Endodermal cell (in vitro differentiated cells): ENCODE data around the gene PFAS. TPM values are rescaled to one million over a fixed set of nuclear protein-coding genes. Genes with fewer than 3 reads are reported as not detected.

Experiments used
- DNase-seq: peaks from one replicate; pipeline ENCODE4 v3.0.0-alpha.2; 2017
- H3K27ac ChIP-seq: 2 replicates; pipeline ENCODE4 v1.5.1; 2013; ENCODE audit warnings: mild to moderate bottlenecking, low read depth, low read length, moderate library complexity
- H3K27me3 ChIP-seq: 2 replicates; pipeline ENCODE4 v1.6.1; 2013; ENCODE audit warnings: mild to moderate bottlenecking, low read length, moderate library complexity; ENCODE audit not compliant: insufficient read depth, control insufficient read depth, poor library complexity, severe bottlenecking
- H3K36me3 ChIP-seq: 2 replicates; pipeline ENCODE4 v1.7.0; 2013; ENCODE audit warnings: mild to moderate bottlenecking, low read length, moderate library complexity; ENCODE audit not compliant: control insufficient read depth, insufficient read depth
- H3K4me1 ChIP-seq: one replicate; pipeline ENCODE4 v1.7.0; 2013; ENCODE audit warnings: low read length; ENCODE audit not compliant: control insufficient read depth, insufficient read depth
- H3K4me3 ChIP-seq: 2 replicates; pipeline ENCODE4 v1.5.1; 2013; ENCODE audit warnings: mild to moderate bottlenecking, low read length, moderate library complexity
- H3K9ac ChIP-seq: 2 replicates; pipeline ENCODE4 v1.6.1; 2013; ENCODE audit warnings: mild to moderate bottlenecking, low read length, moderate library complexity; ENCODE audit not compliant: poor library complexity, severe bottlenecking; ENCODE audit errors: extremely low read depth
- H3K9me3 ChIP-seq: 2 replicates; pipeline ENCODE4 v1.6.1; 2013; ENCODE audit warnings: mild to moderate bottlenecking, low read length, moderate library complexity; ENCODE audit not compliant: control insufficient read depth
- H3K27ac Mint-ChIP-seq: 2 replicates; pipeline ENCODE4 v1.8.0; 2020; ENCODE audit warnings: mixed read lengths
- H3K27me3 Mint-ChIP-seq: 2 replicates; pipeline ENCODE4 v1.8.0; 2021; ENCODE audit warnings: mild to moderate bottlenecking, mixed read lengths; ENCODE audit not compliant: insufficient read depth
- H3K36me3 Mint-ChIP-seq: 2 replicates; pipeline ENCODE4 v1.8.0; 2020; ENCODE audit warnings: low read depth, mixed read lengths
- H3K4me1 Mint-ChIP-seq: 2 replicates; pipeline ENCODE4 v1.8.0; 2020; ENCODE audit warnings: mixed read lengths
- H3K4me3 Mint-ChIP-seq: 2 replicates; pipeline ENCODE4 v1.8.0; 2020; ENCODE audit warnings: mild to moderate bottlenecking, moderate library complexity, mixed read lengths
- H3K9me3 Mint-ChIP-seq: 2 replicates; pipeline ENCODE4 v1.8.0; 2020; ENCODE audit warnings: mild to moderate bottlenecking, mixed read lengths
- WGBS, 2 experiments: methylation state at CpG; one replicate each; pipeline versions ENCODE4 v1.1.5 to v1.1.7; 2013; ENCODE audit warnings: missing lambda C conversion rate in 2 of 2, mixed read lengths in 1 of 2; ENCODE audit not compliant: insufficient coverage in 1 of 2, insufficient read length in 1 of 2; 5-methylcytosine and 5-hydroxymethylcytosine counted together
- total RNA-seq, 2 donors: library from RNA; stranded (reverse); fragmentation: NEBNext Ultra II Directional in 1 of 2; extraction: Animal tissue kit (Norgen Biotek cat#: 25700) in 1 of 2; gene quantifications; 2 replicates in 1 of 2; 3 replicates in 1 of 2; pipeline ENCODE4 v1.2.1, GENCODE V29; 2021
- TF ChIP-seq, protein P1 (sequence below): fragments of 200-600 bp; sonication (generic); conservative IDR thresholded peaks from 2 replicates; pipeline ENCODE4 v1.5.0; 2021; ENCODE audit warnings: antibody characterized with exemption, mild to moderate bottlenecking

The PFAS gene
- total RNA-seq, 2 donors from 2014 or later: 119 to 158 TPM

DNA sequence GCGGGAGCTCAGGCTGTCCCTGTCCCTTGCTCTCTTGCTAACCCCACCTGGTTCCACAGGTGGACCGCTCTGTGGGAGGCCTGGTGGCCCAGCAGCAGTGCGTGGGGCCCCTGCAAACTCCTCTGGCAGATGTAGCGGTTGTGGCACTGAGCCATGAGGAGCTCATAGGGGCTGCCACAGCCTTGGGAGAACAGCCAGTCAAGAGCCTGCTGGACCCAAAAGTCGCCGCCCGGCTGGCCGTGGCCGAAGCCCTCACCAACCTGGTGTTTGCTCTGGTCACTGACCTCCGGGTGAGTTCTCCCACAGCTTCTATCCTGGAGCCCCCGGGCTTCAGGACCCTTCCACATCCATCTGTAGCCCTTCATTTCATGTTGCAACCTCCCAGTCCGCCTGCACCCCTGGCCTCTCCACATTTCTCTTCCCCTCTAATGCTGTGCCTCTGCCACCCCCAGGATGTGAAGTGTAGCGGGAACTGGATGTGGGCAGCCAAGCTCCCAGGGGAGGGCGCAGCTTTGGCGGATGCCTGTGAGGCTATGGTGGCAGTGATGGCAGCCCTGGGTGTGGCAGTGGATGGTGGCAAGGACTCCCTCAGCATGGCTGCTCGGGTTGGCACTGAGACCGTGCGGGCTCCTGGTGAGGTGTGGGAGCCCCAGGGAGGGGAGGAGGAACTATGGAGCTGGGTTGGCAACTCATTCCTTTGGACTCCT lies 15.9 kb downstream of the PFAS start:
- TF ChIP-seq, protein P1, sequence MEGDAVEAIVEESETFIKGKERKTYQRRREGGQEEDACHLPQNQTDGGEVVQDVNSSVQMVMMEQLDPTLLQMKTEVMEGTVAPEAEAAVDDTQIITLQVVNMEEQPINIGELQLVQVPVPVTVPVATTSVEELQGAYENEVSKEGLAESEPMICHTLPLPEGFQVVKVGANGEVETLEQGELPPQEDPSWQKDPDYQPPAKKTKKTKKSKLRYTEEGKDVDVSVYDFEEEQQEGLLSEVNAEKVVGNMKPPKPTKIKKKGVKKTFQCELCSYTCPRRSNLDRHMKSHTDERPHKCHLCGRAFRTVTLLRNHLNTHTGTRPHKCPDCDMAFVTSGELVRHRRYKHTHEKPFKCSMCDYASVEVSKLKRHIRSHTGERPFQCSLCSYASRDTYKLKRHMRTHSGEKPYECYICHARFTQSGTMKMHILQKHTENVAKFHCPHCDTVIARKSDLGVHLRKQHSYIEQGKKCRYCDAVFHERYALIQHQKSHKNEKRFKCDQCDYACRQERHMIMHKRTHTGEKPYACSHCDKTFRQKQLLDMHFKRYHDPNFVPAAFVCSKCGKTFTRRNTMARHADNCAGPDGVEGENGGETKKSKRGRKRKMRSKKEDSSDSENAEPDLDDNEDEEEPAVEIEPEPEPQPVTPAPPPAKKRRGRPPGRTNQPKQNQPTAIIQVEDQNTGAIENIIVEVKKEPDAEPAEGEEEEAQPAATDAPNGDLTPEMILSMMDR: no peak
- Mint-ChIP-seq H3K4me3 (no peak overlapping the region), H3K36me3 (peaks cover 75% of the 10 kb centered on the region), H3K4me1 (no peaks in the 10 kb centered on the region), H3K27me3 (no peaks in the 10 kb centered on the region), H3K27ac (no peak overlapping the region), H3K9me3 (no peaks in the 10 kb centered on the region)
- WGBS, 2 experiments: 92% methylated on average over 4 to 18 of the region's 18 CpGs
- H3K27me3 ChIP-seq: no peaks in the 10 kb centered on the region
- H3K27ac ChIP-seq: no peak overlapping the region
- H3K36me3 ChIP-seq: peaks cover 63% of the 10 kb centered on the region
- no peak overlapping the region for H3K4me3 ChIP-seq
- no peaks in the 10 kb centered on the region for H3K4me1 ChIP-seq
- DNase-seq: no peak
- H3K9me3 ChIP-seq: peaks cover 5% of the 10 kb centered on the region
- H3K9ac ChIP-seq: no peak overlapping the region

- Histone ChIP-seq H3K9me3 (no peaks in the 10 kb centered on the region), H3K27me3 (no peaks in the 10 kb centered on the region), H3K4me3 (no peak overlapping the region), H3K27ac (no peak overlapping the region), H3K36me3 (peaks cover 61% of the 10 kb centered on the region), H3K9ac (no peak overlapping the region), H3K4me1 (no peaks in the 10 kb centered on the region)
- Mint-ChIP-seq H3K36me3 (peaks cover 75% of the 10 kb centered on the region), H3K9me3 (no peaks in the 10 kb centered on the region), H3K27ac (no peak overlapping the region), H3K27me3 (no peaks in the 10 kb centered on the region), H3K4me3 (no peak overlapping the region), H3K4me1 (no peaks in the 10 kb centered on the region)
- TF ChIP-seq, protein P1: no peak
- DNase-seq: peak; percentile 48
- WGBS, 2 experiments: 95 to 96% methylated on average over 16 to 29 of the region's 29 CpGs
Observed at GRCh38 chr17:8266648-8267479, 17.8 kb downstream of the PFAS start.

DNA sequence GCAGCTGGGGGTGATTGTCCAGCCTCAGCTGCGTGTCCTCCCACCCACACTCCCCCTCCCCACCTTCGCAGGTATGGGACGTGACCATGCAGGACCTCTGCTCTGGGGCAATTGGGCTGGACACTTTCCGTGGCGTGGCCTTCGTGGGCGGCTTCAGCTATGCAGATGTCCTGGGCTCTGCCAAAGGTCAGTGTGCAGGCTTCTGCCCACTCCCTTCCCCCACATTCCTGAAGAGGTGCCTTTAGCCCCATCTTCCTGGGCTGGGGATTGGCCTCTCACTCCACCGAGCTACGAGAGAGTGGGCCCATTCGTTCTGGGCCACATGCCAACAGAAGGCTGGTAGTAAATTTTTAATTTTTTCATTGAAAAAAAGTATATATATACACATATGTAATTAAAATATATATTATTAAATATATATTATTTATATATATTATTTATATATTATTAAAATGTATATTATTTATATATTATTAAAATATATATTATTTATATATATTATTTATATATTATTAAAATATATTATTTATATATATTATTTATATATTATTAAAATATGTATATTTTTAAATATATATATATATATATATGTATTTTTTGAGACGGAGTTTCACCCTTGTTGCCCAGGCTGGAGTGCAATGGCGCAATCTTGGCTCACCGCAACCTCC lies 18.5 kb downstream of the PFAS start:
- H3K4me3 ChIP-seq: no peak overlapping the region
- no peaks in the 10 kb centered on the region for H3K4me1 Mint-ChIP-seq
- peaks cover 60% of the 10 kb centered on the region for H3K36me3 ChIP-seq
- H3K9ac ChIP-seq: no peak overlapping the region
- DNase-seq: no peak
- no peaks in the 10 kb centered on the region for H3K4me1 ChIP-seq
- no peak overlapping the region for H3K4me3 Mint-ChIP-seq
- TF ChIP-seq, protein P1: no peak
- 96% methylated on average over 12 of the region's 13 CpGs; no CpG with 5 or more reads in 1 of the 2 experiments for WGBS, 2 experiments
- no peak overlapping the region for H3K27ac ChIP-seq
- H3K27ac Mint-ChIP-seq: no peak overlapping the region
- no peaks in the 10 kb centered on the region for H3K9me3 Mint-ChIP-seq
- H3K36me3 Mint-ChIP-seq: peaks cover 76% of the 10 kb centered on the region
- H3K27me3 Mint-ChIP-seq: no peaks in the 10 kb centered on the region
- no peaks in the 10 kb centered on the region for H3K27me3 ChIP-seq
- H3K9me3 ChIP-seq: no peaks in the 10 kb centered on the region
